CD1c-positive myeloid dendritic cell (primary cell): Measurements from ENCODE around the gene MRPL10.
A peak's percentile ranks its signal among the peaks of the same experiment; 100 is the strongest.

ENCODE experiments used
- DNase-seq: peaks from one replicate; pipeline ENCODE4 v3.0.0-alpha.2; 2016; ENCODE audit errors: extremely low spot score

The MRPL10 gene

GRCh38 chr17:47857551-47858455 is 26.5 kb upstream of the MRPL10 start:
- peak; percentile 37 for DNase-seq

GRCh38 chr17:47856830-47857229 is 25.5 kb upstream of the MRPL10 start:
- no peak for DNase-seq

GRCh38 chr17:47855737-47856136 is 24.4 kb upstream of the MRPL10 start:
- DNase-seq: no peak

- no peak for DNase-seq
These were observed 22.3 kb upstream of the MRPL10 start for GRCh38 chr17:47853616-47854015.

GRCh38 chr17:47852113-47852949 is 21.0 kb upstream of the MRPL10 start:
- DNase-seq: peak; percentile 69

GRCh38 chr17:47851764-47852112 is 20.4 kb upstream of the MRPL10 start:
- no peak for DNase-seq

GRCh38 chr17:47850692-47851573 is 19.6 kb upstream of the MRPL10 start, which contains the start of gene SP6:
Gene SP6 (minus strand): TSS chr17:47851163. CDS start chr17:47848429, 2,734 bp downstream.
- peak; percentile 32 for DNase-seq

- no peak for DNase-seq
These were observed 19.0 kb upstream of the MRPL10 start for GRCh38 chr17:47850373-47850691.

- DNase-seq: no peak
These were observed 16.8 kb upstream of the MRPL10 start for GRCh38 chr17:47848198-47848513.

GRCh38 chr17:47847341-47848197 is 16.2 kb upstream of the MRPL10 start:
- peak; percentile 23 for DNase-seq

- no peak for DNase-seq
These were observed 15.5 kb upstream of the MRPL10 start for GRCh38 chr17:47846716-47847340.

GRCh38 chr17:47845716-47846075 is 14.4 kb upstream of the MRPL10 start:
- DNase-seq: no peak

- DNase-seq: peak; percentile 23
These were observed 13.7 kb upstream of the MRPL10 start for GRCh38 chr17:47844814-47845715.

GRCh38 chr17:47844227-47844626 is 12.9 kb upstream of the MRPL10 start:
- no peak for DNase-seq

GRCh38 chr17:47843391-47843730 is 12.0 kb upstream of the MRPL10 start:
- DNase-seq: no peak

- DNase-seq: no peak
These were observed 10.3 kb upstream of the MRPL10 start for GRCh38 chr17:47841488-47842291.

- DNase-seq: peak; percentile 89
These were observed 9.6 kb upstream of the MRPL10 start, which contains the start of gene SCRN2 for GRCh38 chr17:47840742-47841487. Gene SCRN2 (minus strand): TSS chr17:47841273. CDS start chr17:47840843, 430 bp downstream.
